ENCODE measurements around the gene DDR1.
"Not testable (repeated sequence)": the region's sequence is repeated elsewhere in the genome, so short reads cannot be mapped to it uniquely, and the experiment has no call there.

The DDR1 gene

DNA sequence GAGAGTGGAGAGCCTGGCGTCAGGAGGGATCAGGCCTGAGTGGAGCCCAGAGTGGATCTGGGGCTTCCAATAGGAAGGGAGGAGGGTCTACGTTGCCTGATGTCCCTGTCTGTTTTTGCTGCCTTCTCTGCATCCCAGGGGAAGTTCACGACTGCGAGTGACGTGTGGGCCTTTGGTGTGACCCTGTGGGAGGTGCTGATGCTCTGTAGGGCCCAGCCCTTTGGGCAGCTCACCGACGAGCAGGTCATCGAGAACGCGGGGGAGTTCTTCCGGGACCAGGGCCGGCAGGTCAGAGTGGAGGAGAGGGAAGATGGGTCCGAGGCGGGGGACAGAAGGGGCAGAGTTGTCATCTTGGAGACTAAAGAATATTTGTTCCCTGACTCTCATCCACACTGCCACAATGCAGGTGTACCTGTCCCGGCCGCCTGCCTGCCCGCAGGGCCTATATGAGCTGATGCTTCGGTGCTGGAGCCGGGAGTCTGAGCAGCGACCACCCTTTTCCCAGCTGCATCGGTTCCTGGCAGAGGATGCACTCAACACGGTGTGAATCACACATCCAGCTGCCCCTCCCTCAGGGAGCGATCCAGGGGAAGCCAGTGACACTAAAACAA, 14.5 kb downstream of the DDR1 start:
- H3K9me3 ChIP-seq (ENCODE audit: insufficient read depth, low read length), result no peaks in the 10 kb centered on the region
- TF ChIP-seq SUZ12 (IDR thresholded peaks at IDR 0.05; ENCODE audit: extremely low read depth, insufficient read depth, insufficient read length) (no peak), YY1 (IDR thresholded peaks at IDR 0.05; ENCODE audit: insufficient read depth, insufficient read length) (no peak), ZNF274 (IDR thresholded peaks at IDR 0.05; ENCODE audit: low read depth, low read length) (no peak)
- no peak overlapping the region for H3K4me3 ChIP-seq (ENCODE audit: insufficient read length, low read depth)
- no peaks in the 10 kb centered on the region for H3K4me1 ChIP-seq (ENCODE audit: insufficient read depth, insufficient read length)
- no peaks in the 10 kb centered on the region for H3K27me3 ChIP-seq (ENCODE audit: insufficient read depth, insufficient read length)
- no peak for DNase-seq (ENCODE audit: low read depth, low spot score)
- H3K36me3 ChIP-seq (ENCODE audit: insufficient read depth, insufficient read length, low read length), result peaks cover 64% of the 10 kb centered on the region
- H3K9ac ChIP-seq (ENCODE audit: insufficient read length, low read depth), result no peak overlapping the region

DNA sequence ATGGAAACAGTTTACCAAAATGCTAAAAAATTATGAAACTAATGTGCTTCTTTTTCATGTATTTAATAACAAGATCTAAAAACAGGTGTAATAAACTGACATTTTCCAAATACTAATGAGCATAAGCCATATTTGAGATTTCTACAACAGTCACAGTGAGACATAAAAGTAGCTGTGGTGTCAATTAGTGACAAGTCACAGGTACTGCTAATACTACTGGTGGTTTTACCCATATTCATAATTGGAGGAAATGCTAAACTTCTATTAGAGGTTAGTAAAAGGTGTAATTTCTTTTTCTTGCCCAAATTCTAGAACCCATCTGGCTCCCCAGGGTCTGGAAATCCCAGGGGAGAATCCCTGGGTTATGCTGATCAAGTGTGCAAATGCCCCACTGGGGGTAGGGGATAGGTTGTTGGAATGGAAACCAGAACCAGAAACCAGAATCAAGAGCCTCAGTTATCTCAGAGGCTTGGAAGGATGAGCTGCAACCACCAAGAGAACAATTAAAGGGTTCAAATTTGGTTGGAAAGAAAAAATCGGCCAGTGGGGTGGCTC, 16.6 kb downstream of the DDR1 start:
- H3K4me3 ChIP-seq (ENCODE audit: insufficient read length, low read depth), result no peak overlapping the region
- no peaks in the 10 kb centered on the region for H3K27me3 ChIP-seq (ENCODE audit: insufficient read depth, insufficient read length)
- TF ChIP-seq ZNF274 (IDR thresholded peaks at IDR 0.05; ENCODE audit: low read depth, low read length) (no peak), YY1 (IDR thresholded peaks at IDR 0.05; ENCODE audit: insufficient read depth, insufficient read length) (no peak), SUZ12 (IDR thresholded peaks at IDR 0.05; ENCODE audit: extremely low read depth, insufficient read depth, insufficient read length) (no peak)
- no peak for DNase-seq (ENCODE audit: low read depth, low spot score)
- no peaks in the 10 kb centered on the region for H3K4me1 ChIP-seq (ENCODE audit: insufficient read depth, insufficient read length)
- peaks cover 46% of the 10 kb centered on the region for H3K36me3 ChIP-seq (ENCODE audit: insufficient read depth, insufficient read length, low read length)
- H3K9me3 ChIP-seq (ENCODE audit: insufficient read depth, low read length), result no peaks in the 10 kb centered on the region
- no peak overlapping the region for H3K9ac ChIP-seq (ENCODE audit: insufficient read length, low read depth)

DNA sequence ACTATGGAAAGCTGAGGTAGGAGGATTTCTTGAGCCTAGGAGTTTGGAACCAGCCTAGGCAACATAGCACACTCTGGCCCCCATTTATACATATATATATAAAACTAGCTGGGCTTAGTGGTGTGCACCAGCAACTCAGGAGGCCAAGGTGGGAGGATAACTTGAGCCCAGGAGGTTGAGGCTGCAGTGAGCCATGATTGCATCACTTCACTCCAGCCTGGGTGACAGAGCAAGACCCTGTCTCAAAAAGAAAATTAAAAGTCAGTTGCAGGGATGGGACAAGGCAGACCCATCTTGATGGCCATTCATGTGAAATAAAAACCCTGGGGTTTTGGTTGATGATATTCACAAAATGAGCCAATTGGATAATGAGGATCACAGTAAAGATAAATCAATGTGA, 17.1 kb downstream of the DDR1 start:
- no peaks in the 10 kb centered on the region for H3K9me3 ChIP-seq (ENCODE audit: insufficient read depth, low read length)
- no peak for TF ChIP-seq ZNF274 (IDR thresholded peaks at IDR 0.05; ENCODE audit: low read depth, low read length)
- no peak for DNase-seq (ENCODE audit: low read depth, low spot score)
- no peak overlapping the region for H3K9ac ChIP-seq (ENCODE audit: insufficient read length, low read depth)
- no peaks in the 10 kb centered on the region for H3K4me1 ChIP-seq (ENCODE audit: insufficient read depth, insufficient read length)
- peaks cover 41% of the 10 kb centered on the region for H3K36me3 ChIP-seq (ENCODE audit: insufficient read depth, insufficient read length, low read length)
- H3K27me3 ChIP-seq (ENCODE audit: insufficient read depth, insufficient read length), result no peaks in the 10 kb centered on the region
- no peak overlapping the region for H3K4me3 ChIP-seq (ENCODE audit: insufficient read length, low read depth)

DNA sequence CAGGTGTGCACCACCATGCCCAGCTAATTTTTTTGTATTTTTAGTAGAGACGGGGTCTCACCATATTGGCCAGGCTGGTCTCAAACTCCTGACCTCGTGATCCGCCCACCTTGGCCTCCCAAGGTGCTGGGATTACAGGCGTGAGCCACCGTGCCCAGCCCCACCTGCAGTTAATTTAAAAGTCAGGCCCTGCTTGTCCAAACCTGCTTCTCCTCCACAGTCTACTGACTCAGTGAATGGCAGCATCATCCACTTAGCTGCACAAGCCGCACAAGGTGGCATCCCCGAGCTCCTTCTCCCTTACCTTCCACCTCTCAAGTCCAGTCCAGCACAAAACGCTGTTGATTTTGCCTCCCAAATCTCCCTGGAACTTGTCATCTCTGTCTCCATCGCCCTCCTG, 17.9 kb downstream of the DDR1 start:
- H3K36me3 ChIP-seq (ENCODE audit: insufficient read depth, insufficient read length, low read length), result peaks cover 34% of the 10 kb centered on the region
- not testable (repeated sequence) for DNase-seq (ENCODE audit: low read depth, low spot score); H3K27me3 ChIP-seq (ENCODE audit: insufficient read depth, insufficient read length); H3K9me3 ChIP-seq (ENCODE audit: insufficient read depth, low read length); H3K9ac ChIP-seq (ENCODE audit: insufficient read length, low read depth); H3K4me3 ChIP-seq (ENCODE audit: insufficient read length, low read depth); H3K4me1 ChIP-seq (ENCODE audit: insufficient read depth, insufficient read length)

DNA sequence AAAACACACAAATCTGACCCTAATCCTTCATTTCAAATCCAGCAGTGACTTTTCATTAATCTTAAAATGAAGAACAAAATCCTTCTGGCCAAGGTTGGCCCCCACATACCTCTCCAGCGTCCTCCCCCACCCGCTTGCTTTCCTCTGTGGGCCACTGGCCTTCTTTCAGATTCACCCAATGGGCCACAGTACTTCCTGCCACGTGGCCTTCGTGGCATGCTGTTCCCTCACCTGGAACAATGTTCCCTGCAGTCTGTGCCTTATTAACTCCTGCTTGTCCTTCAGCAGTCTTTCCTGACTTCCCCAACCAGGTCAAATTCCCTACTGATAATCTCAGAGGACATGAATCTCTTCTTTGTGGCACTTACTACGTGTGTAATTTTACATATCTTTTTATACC, 18.4 kb downstream of the DDR1 start:
- no peak overlapping the region for H3K9ac ChIP-seq (ENCODE audit: insufficient read length, low read depth)
- no peaks in the 10 kb centered on the region for H3K9me3 ChIP-seq (ENCODE audit: insufficient read depth, low read length)
- peaks cover 29% of the 10 kb centered on the region for H3K36me3 ChIP-seq (ENCODE audit: insufficient read depth, insufficient read length, low read length)
- no peaks in the 10 kb centered on the region for H3K4me1 ChIP-seq (ENCODE audit: insufficient read depth, insufficient read length)
- no peaks in the 10 kb centered on the region for H3K27me3 ChIP-seq (ENCODE audit: insufficient read depth, insufficient read length)
- TF ChIP-seq YY1 (IDR thresholded peaks at IDR 0.05; ENCODE audit: insufficient read depth, insufficient read length) (no peak), ZNF274 (IDR thresholded peaks at IDR 0.05; ENCODE audit: low read depth, low read length) (no peak), SUZ12 (IDR thresholded peaks at IDR 0.05; ENCODE audit: extremely low read depth, insufficient read depth, insufficient read length) (no peak)
- no peak for DNase-seq (ENCODE audit: low read depth, low spot score)
- H3K4me3 ChIP-seq (ENCODE audit: insufficient read length, low read depth), result no peak overlapping the region

DNA sequence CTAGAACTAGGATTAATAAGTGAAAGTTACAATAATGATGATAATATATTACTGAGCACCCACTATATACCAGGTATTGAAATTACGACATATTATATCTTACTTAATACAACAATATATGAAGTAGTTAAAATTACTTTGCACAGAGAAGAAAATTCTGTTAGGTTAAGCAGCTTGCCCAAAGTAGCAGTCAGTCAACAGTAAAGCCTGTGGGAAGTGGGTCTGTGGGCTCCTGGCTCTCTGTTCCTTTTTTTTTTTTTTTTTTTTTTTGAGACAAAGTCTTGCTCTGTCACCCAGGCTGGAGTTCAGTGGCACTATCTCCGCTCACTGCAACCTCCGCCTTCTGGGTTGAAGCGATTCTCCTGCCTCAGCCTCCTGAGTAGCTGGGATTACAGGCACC, 18.9 kb downstream of the DDR1 start:
- no peaks in the 10 kb centered on the region for H3K9me3 ChIP-seq (ENCODE audit: insufficient read depth, low read length)
- H3K9ac ChIP-seq (ENCODE audit: insufficient read length, low read depth), result no peak overlapping the region
- DNase-seq (ENCODE audit: low read depth, low spot score), result no peak
- H3K4me1 ChIP-seq (ENCODE audit: insufficient read depth, insufficient read length), result no peaks in the 10 kb centered on the region
- no peaks in the 10 kb centered on the region for H3K27me3 ChIP-seq (ENCODE audit: insufficient read depth, insufficient read length)
- H3K36me3 ChIP-seq (ENCODE audit: insufficient read depth, insufficient read length, low read length), result peaks cover 23% of the 10 kb centered on the region
- no peak overlapping the region for H3K4me3 ChIP-seq (ENCODE audit: insufficient read length, low read depth)
- TF ChIP-seq ZNF274 (IDR thresholded peaks at IDR 0.05; ENCODE audit: low read depth, low read length), result no peak
- no peak for TF ChIP-seq YY1 (IDR thresholded peaks at IDR 0.05; ENCODE audit: insufficient read depth, insufficient read length)
- TF ChIP-seq SUZ12 (IDR thresholded peaks at IDR 0.05; ENCODE audit: extremely low read depth, insufficient read depth, insufficient read length), result no peak

DNA sequence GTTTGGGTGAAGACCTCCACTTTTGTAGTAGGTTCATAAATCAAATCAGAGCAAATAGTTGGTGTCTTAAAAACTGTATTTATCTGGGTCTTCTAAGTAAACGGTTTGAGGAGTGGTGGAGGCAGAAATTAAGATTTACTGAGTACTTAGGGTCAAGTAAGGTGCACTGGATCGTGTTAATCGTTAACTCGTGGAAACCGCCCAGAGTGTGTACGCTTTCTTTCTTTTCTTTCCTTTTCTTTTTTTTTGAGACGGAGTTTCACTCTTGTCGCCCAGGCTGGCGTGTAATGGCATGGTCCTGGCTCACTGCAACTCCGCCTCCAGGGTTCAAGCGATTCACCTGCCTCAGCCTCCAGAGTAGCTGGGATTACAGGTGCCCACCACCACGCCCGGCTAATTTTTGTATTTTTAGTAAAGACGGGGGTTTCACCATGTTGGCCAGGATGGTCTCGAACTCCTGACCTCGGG, 23.0 kb downstream of the DDR1 start:
- peaks cover 35% of the 10 kb centered on the region for H3K36me3 ChIP-seq (ENCODE audit: insufficient read depth, insufficient read length, low read length)
- DNase-seq (ENCODE audit: low read depth, low spot score); H3K9me3 ChIP-seq (ENCODE audit: insufficient read depth, low read length); H3K27me3 ChIP-seq (ENCODE audit: insufficient read depth, insufficient read length); H3K4me1 ChIP-seq (ENCODE audit: insufficient read depth, insufficient read length): not testable (repeated sequence)
- peak overlapping the region; percentile 53 for H3K9ac ChIP-seq (ENCODE audit: insufficient read length, low read depth)
- H3K4me3 ChIP-seq (ENCODE audit: insufficient read length, low read depth), result peak overlapping the region; percentile 73

All from NT2/D1 (cell line).